Measurements from ENCODE around the gene FTO.

- TF ChIP-seq CTCF (IDR thresholded peaks at IDR 0.05) (no peak), ETV6 (CRISPR knock-in tag; IDR thresholded peaks at IDR 0.05) (no peak), TCF7 (CRISPR knock-in tag; IDR thresholded peaks at IDR 0.05; ENCODE audit: low read depth) (no peak), ELF4 (CRISPR knock-in tag; IDR thresholded peaks at IDR 0.05; ENCODE audit: low read depth) (no peak), JUN (CRISPR knock-in tag; IDR thresholded peaks at IDR 0.05) (no peak), SP1 (CRISPR knock-in tag; conservative IDR thresholded peaks at IDR 0.05) (no peak)
Measured at GRCh38 chr16:54055864-54056263, 351.9 kb downstream of the FTO start.
